GM12892 (cell line): Measurements from ENCODE around the gene ARFGAP1.

ENCODE experiments used
- POLR2A ChIP-seq: IDR thresholded peaks from 2 replicates; pipeline ENCODE4 v1.6.1; 2011; ENCODE audit warnings: low read depth, low read length, control low read depth
- POLR2AphosphoS5 ChIP-seq: IDR thresholded peaks from 2 replicates; pipeline ENCODE4 v1.6.1; 2011; ENCODE audit warnings: low read depth, low read length, control low read depth
- TAF1 ChIP-seq: IDR thresholded peaks from 2 replicates; pipeline ENCODE4 v1.6.1; 2011; ENCODE audit warnings: low read depth, mild to moderate bottlenecking, control low read depth, low read length, borderline replicate concordance

DNA sequence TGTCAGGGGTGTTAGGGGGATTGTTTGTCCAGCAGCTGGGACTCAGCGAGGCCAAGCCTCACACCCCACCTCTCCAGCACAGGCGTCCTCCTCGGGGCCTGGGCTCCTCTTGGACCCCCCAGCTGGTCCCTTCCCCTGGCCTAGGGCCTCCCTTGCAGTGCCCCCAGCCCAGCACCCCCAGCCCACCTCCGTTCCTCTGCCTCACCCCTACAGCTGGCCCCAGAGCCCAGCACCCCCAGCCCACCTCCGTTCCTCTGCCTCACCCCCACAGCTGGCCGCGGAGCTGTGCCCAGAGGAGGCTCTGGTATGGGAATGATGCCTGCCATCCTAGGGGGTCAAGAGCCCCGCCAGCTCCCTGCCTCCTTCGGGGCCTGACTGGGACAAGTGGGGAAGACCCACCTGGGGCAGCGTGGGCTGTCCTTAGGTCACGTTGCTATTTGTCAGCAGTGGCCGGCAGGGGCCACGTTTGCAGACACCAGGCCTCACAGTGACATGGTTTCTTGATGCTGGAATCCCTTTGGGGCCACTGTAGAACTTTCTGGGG lies 12.4 kb downstream of the ARFGAP1 start:
- TF ChIP-seq POLR2A (no peak), POLR2AphosphoS5 (no peak), TAF1 (no peak)
